GM12878 (cell line): ENCODE results near the gene ROCK1. TPM values are rescaled to one million over a fixed set of nuclear protein-coding genes. Genes with fewer than 3 reads are reported as not detected.

Source experiments
- ATAC-seq: fragments of 200-7000 bp; cut with Tn5 transposase; 3 replicates; pipeline ENCODE4 v1.9.1; 2020; ENCODE audit warnings: mild to moderate bottlenecking, moderate library complexity
- BruUV-seq: library from RNA; stranded (reverse); fragments of 400-500 nt; replicated peaks from 2 replicates; lab custom pipeline; 2021; lab: Mats Ljungman, UMichigan
- CTCF ChIA-PET: fragments of 300-600 bp; sonication (Branson Sonifier 250); formaldehyde crosslinking; extraction: SDS; loops from one replicate; lab custom pipeline; 2021; ENCODE audit warnings: inconsistent platforms; lab: Yijun Ruan, JAX
- POLR2A ChIA-PET: fragments of 350-600 bp; formaldehyde crosslinking; extraction: SDS; loops from one replicate; lab custom pipeline; 2021; ENCODE audit warnings: inconsistent platforms; lab: Charles Lee
- RAD21 ChIA-PET: fragments of 300-600 bp; sonication (Branson Sonifier 250); formaldehyde crosslinking; loops from one replicate; lab custom pipeline; 2023; ENCODE audit warnings: antibody characterized with exemption; ENCODE audit not compliant: unreplicated experiment; lab: Charles Lee
- SMC1A ChIA-PET: fragments of 300-600 bp; sonication (Branson Sonifier 250); formaldehyde crosslinking; loops from one replicate; lab custom pipeline; 2023; ENCODE audit not compliant: unreplicated experiment, uncharacterized antibody; lab: Charles Lee
- DNase-seq: peaks from one replicate; pipeline ENCODE4 v3.0.0-alpha.2; 2011; ENCODE audit warnings: low read depth, low spot score
- FAIRE-seq: peaks from 3 replicates; lab custom pipeline; 2011; peaks lifted over from hg19 to GRCh38; lab: Jason Lieb, UNC
- H2AFZ ChIP-seq: 2 replicates; pipeline ENCODE4 v1.6.0; 2011; ENCODE audit warnings: low read depth, low read length, control low read depth; ENCODE audit not compliant: control insufficient read depth
- H3K27ac ChIP-seq: 2 replicates; pipeline ENCODE4 v1.5.1; 2011; ENCODE audit warnings: control low read depth; ENCODE audit not compliant: control insufficient read depth, insufficient read depth
- H3K27me3 ChIP-seq, 2 experiments: replicated peaks in 1 of 2; 2 replicates each; pipeline versions ENCODE4 v1.6.0 to v1.6.1; 2011; ENCODE audit warnings: low read length in 1 of 2; ENCODE audit not compliant: control insufficient read depth in 2 of 2, insufficient read depth in 2 of 2
- H3K36me3 ChIP-seq, 2 experiments: 2 replicates each; pipeline ENCODE4 v1.5.1; 2011; ENCODE audit warnings: low read length in 1 of 2; ENCODE audit not compliant: control insufficient read depth in 2 of 2, insufficient read depth in 2 of 2
- H3K4me1 ChIP-seq: 2 replicates; pipeline ENCODE4 v1.6.1; 2011; ENCODE audit warnings: mild to moderate bottlenecking, low read length, moderate library complexity, mixed read lengths; ENCODE audit not compliant: control insufficient read depth, insufficient read depth
- H3K4me2 ChIP-seq: 2 replicates; pipeline ENCODE4 v1.6.0; 2011; ENCODE audit warnings: control low read depth; ENCODE audit not compliant: control insufficient read depth, insufficient read depth
- H3K4me3 ChIP-seq: fragments of 200-600 bp; sonication (generic); 2 replicates; pipeline ENCODE4 v1.5.1; 2016
- H3K79me2 ChIP-seq: 2 replicates; pipeline ENCODE4 v1.6.0; 2011; ENCODE audit warnings: low read length; ENCODE audit not compliant: control insufficient read depth, insufficient read depth
- H3K9ac ChIP-seq: 2 replicates; pipeline ENCODE4 v1.8.0; 2011; ENCODE audit warnings: low read length, control low read depth, mixed read lengths; ENCODE audit not compliant: control insufficient read depth, insufficient read depth
- H3K9me3 ChIP-seq: replicated peaks from 3 replicates; pipeline ENCODE4 v1.5.1; 2011; ENCODE audit warnings: mild to moderate bottlenecking, low read length; ENCODE audit not compliant: control insufficient read depth, insufficient read depth
- H4K20me1 ChIP-seq: 2 replicates; pipeline ENCODE4 v1.6.0; 2011; ENCODE audit not compliant: control insufficient read depth, insufficient read depth
- ATF7 ChIP-seq: fragments of 450-650 bp; IDR thresholded peaks from 2 replicates; pipeline ENCODE4 v1.6.1; 2016; ENCODE audit warnings: low read depth, mild to moderate bottlenecking
- BHLHE40 ChIP-seq, 2 experiments: fragments of 450-650 bp in 1 of 2; IDR thresholded peaks; 2 replicates each; pipeline ENCODE4 v1.6.1; 2011 to 2017; ENCODE audit warnings: low read depth in 2 of 2, borderline replicate concordance in 1 of 2, improper control_type of control experiment in 1 of 2, low read length in 1 of 2, mild to moderate bottlenecking in 1 of 2
- CHD1 ChIP-seq: IDR thresholded peaks from 2 replicates; pipeline ENCODE4 v1.6.1; 2012; ENCODE audit warnings: low read depth, low read length, improper control_type of control experiment
- DPF2 ChIP-seq: fragments of 450-650 bp; IDR thresholded peaks from 2 replicates; pipeline ENCODE4 v1.6.1; 2017; ENCODE audit warnings: mild to moderate bottlenecking
- HDAC2 ChIP-seq: fragments of 200-600 bp; sonication (generic); IDR thresholded peaks from 2 replicates; pipeline ENCODE4 v1.6.1; 2017
- IKZF2 ChIP-seq, 2 experiments: fragments of 450-650 bp; IDR thresholded peaks; 2 replicates each; pipeline ENCODE4 v1.6.1; 2017; ENCODE audit warnings: mild to moderate bottlenecking in 2 of 2, moderate library complexity in 2 of 2
- MEF2A ChIP-seq: IDR thresholded peaks from 2 replicates; pipeline ENCODE4 v1.6.1; 2011; ENCODE audit warnings: low read depth, mild to moderate bottlenecking, low read length, moderate library complexity; ENCODE audit not compliant: insufficient read depth
- MXI1 ChIP-seq: fragments of 150-350 bp; IDR thresholded peaks from 2 replicates; pipeline ENCODE4 v1.6.1; 2011; ENCODE audit warnings: low read depth, mild to moderate bottlenecking, inconsistent platforms, low read length, improper control_type of control experiment
- NFYA ChIP-seq: IDR thresholded peaks from 2 replicates; pipeline ENCODE4 v1.6.1; 2011; ENCODE audit warnings: low read depth, mild to moderate bottlenecking, low read length, improper control_type of control experiment, borderline replicate concordance
- NRF1 ChIP-seq: conservative IDR thresholded peaks from 2 replicates; pipeline ENCODE4 v1.6.1; 2011; ENCODE audit warnings: mild to moderate bottlenecking, low read depth, low read length, improper control_type of control experiment
- PAX8 ChIP-seq: fragments of 450-650 bp; IDR thresholded peaks from 2 replicates; pipeline ENCODE4 v1.6.1; 2017; ENCODE audit warnings: mild to moderate bottlenecking, moderate library complexity
- PML ChIP-seq: IDR thresholded peaks from 2 replicates; pipeline ENCODE4 v1.6.1; 2012; ENCODE audit warnings: low read length, inconsistent platforms
- POLR2A ChIP-seq: IDR thresholded peaks from 2 replicates; pipeline ENCODE4 v1.6.1; 2011; ENCODE audit warnings: low read depth, mild to moderate bottlenecking, low read length
- RB1 ChIP-seq: fragments of 450-650 bp; formaldehyde crosslinking; IDR thresholded peaks from 2 replicates; pipeline ENCODE4 v1.6.1; 2017; ENCODE audit warnings: mild to moderate bottlenecking, borderline replicate concordance
- RELA ChIP-seq: fragments of 450-650 bp; IDR thresholded peaks from 2 replicates; pipeline ENCODE4 v1.8.0; 2014; ENCODE audit warnings: borderline replicate concordance; ENCODE audit not compliant: partially characterized antibody
- SRF ChIP-seq, 2 experiments: IDR thresholded peaks; 2 replicates each; pipeline ENCODE4 v1.6.1; 2011; ENCODE audit warnings: low read depth in 2 of 2, low read length in 2 of 2, mild to moderate bottlenecking in 1 of 2, moderate library complexity in 1 of 2
- WRNIP1 ChIP-seq: IDR thresholded peaks from 2 replicates; pipeline ENCODE4 v1.6.1; 2011; ENCODE audit warnings: low read depth, low read length, improper control_type of control experiment, borderline replicate concordance
- in situ Hi-C: fragments of 300-500 bp; cut with MboI; formaldehyde crosslinking; loops from 9 replicates; pipeline ENCODE4 v1.14.3; 2018; ENCODE audit warnings: mixed read lengths
- intact Hi-C: fragments of 100-400 bp; cut with micrococcal nuclease; formaldehyde crosslinking; loops from one replicate; pipeline ENCODE4 v1.14.2; 2022; ENCODE audit not compliant: unreplicated experiment
- polyA plus RNA-seq, 11 experiments: library from polyadenylated mRNA; depleted of rRNA in 4 of 11; unstranded in 6 of 11; stranded (reverse) in 5 of 11; fragments of >200 nt; fragmentation: Nextera tagmentation in 4 of 11; fragmentation: Illumina TruSeq in 1 of 11; extraction: Ambion mirVana in 4 of 11; extraction: Trizol in 1 of 11; gene quantifications; 1 replicate in 1 of 11; 2 replicates in 10 of 11; pipeline versions ENCODE4 v1.2.1 to v1.2.3, GENCODE V29; 2011 to 2016; ENCODE audit warnings: inconsistent platforms in 2 of 11, missing spikeins in 2 of 11, low read depth in 1 of 11
- total RNA-seq, 4 experiments: library from RNA; depleted of rRNA in 3 of 4; stranded (reverse); fragments of >200 nt in 3 of 4; fragmentation: Illumina TruSeq in 1 of 4; extraction: Trizol in 1 of 4; gene quantifications; 2 replicates each; pipeline versions ENCODE4 v1.2.1 to v1.2.3, GENCODE V29; 2013 to 2021

The ROCK1 gene
- total and polyA plus RNA-seq, 10 of the 15 experiments (the other 5 are each of a cell fraction or from before 2014, with no cell fraction given): 14.8 to 46.6 (median 29.5) TPM

GRCh38 chr18:21038201-21038600, 73.4 kb downstream of the ROCK1 start:
- ChIA-PET RAD21 (no interaction called here), CTCF (no interaction called here), SMC1A (interaction anchor here (0.6 to 1.4 kb wide), 2 partner anchors 11 to 34 kb away, joined by 3 to 8 read pairs; no protein-coding TSS in a partner anchor), POLR2A (no interaction called here)
- H3K9me3 ChIP-seq: no peaks in the 10 kb centered on the region; the same call in 2 of the 3 replicates
- H3K27me3 ChIP-seq: no peaks in the 10 kb centered on the region
- H2AFZ ChIP-seq: no peak overlapping the region
- no peak for DNase-seq
- no peaks in the 10 kb centered on the region; the same call in 1 of the 2 replicates for H3K79me2 ChIP-seq
- BruUV-seq: no TSS peak
- intact Hi-C loops (no loop called here), in situ Hi-C loops (no loop called here)
- H3K4me3 ChIP-seq: no peak overlapping the region
- peaks cover 0 to 3% of the 10 kb centered on the region in 2 experiments; a peak in 2 of 4 replicates for H3K36me3 ChIP-seq
- no peaks in the 10 kb centered on the region for H4K20me1 ChIP-seq
- H3K27ac ChIP-seq: no peak overlapping the region
- FAIRE-seq: no peak
- no peak for ATAC-seq
- no peak overlapping the region for H3K9ac ChIP-seq
- no peak for TF ChIP-seq POLR2A
- TF ChIP-seq PAX8: no peak
- TF ChIP-seq RB1: no peak
- TF ChIP-seq PML: no peak
- no peak for TF ChIP-seq WRNIP1
- TF ChIP-seq SRF (IDR thresholded peaks at IDR 0.05; ENCODE audit: low read depth in 2 of 2, low read length in 2 of 2): no peak
- no peak for TF ChIP-seq DPF2
- no peak for TF ChIP-seq ATF7
- TF ChIP-seq MXI1: no peak
- no peak for TF ChIP-seq CHD1
- TF ChIP-seq NRF1: no peak
- TF ChIP-seq MEF2A: no peak
- no peak for TF ChIP-seq NFYA
- no peak for TF ChIP-seq BHLHE40 (IDR thresholded peaks at IDR 0.05; ENCODE audit: borderline replicate concordance in 1 of 2, low read depth in 2 of 2, low read length in 1 of 2)
- no peak for TF ChIP-seq IKZF2 (IDR thresholded peaks at IDR 0.05)
- TF ChIP-seq HDAC2: no peak
- TF ChIP-seq RELA: no peak
- TF ChIP-seq, all 136 proteins: peak for 0
- Histone ChIP-seq H3K4me2 (no peak overlapping the region), H3K4me1 (no peaks in the 10 kb centered on the region)
